H9 (cell line): ENCODE data around the gene MEF2C. TPM values are rescaled to one million over a fixed set of nuclear protein-coding genes. Genes with fewer than 3 reads are reported as not detected.

Experiments used
- DNase-seq: peaks from one replicate; pipeline ENCODE4 v3.0.0-alpha.2; 2017
- H2AFZ ChIP-seq: one replicate; pipeline ENCODE4 v1.6.1; 2013; ENCODE audit warnings: mild to moderate bottlenecking, low read length, control low read depth, moderate library complexity
- H2AK5ac ChIP-seq: 2 replicates; pipeline ENCODE4 v1.6.1; 2013; ENCODE audit warnings: low read length, control low read depth, mixed read lengths; ENCODE audit not compliant: insufficient read length
- H2BK120ac ChIP-seq: one replicate; pipeline ENCODE4 v1.6.1; 2013; ENCODE audit warnings: low read depth, mild to moderate bottlenecking, low read length, control low read depth, inconsistent platforms; ENCODE audit not compliant: poor library complexity, severe bottlenecking
- H2BK12ac ChIP-seq: 2 replicates; pipeline ENCODE4 v1.6.1; 2013; ENCODE audit warnings: low read length, control low read depth, mixed read lengths, low read depth; ENCODE audit not compliant: insufficient read length
- H2BK15ac ChIP-seq: 2 replicates; pipeline ENCODE4 v1.6.1; 2013; ENCODE audit warnings: low read depth, low read length, control low read depth
- H2BK20ac ChIP-seq: one replicate; pipeline ENCODE4 v1.6.1; 2013; ENCODE audit warnings: low read depth, mild to moderate bottlenecking, low read length, control low read depth, inconsistent platforms; ENCODE audit not compliant: poor library complexity, severe bottlenecking
- H2BK5ac ChIP-seq: 2 replicates; pipeline ENCODE4 v1.6.1; 2013; ENCODE audit warnings: low read length, control low read depth, mixed read lengths; ENCODE audit not compliant: insufficient read length
- H3K14ac ChIP-seq: 2 replicates; pipeline ENCODE4 v1.6.1; 2013; ENCODE audit warnings: low read length, control low read depth; ENCODE audit not compliant: insufficient read depth
- H3K18ac ChIP-seq: 2 replicates; pipeline ENCODE4 v1.6.1; 2013; ENCODE audit warnings: low read depth, mild to moderate bottlenecking, mixed read lengths, low read length, control low read depth; ENCODE audit not compliant: insufficient read length
- H3K23ac ChIP-seq: 2 replicates; pipeline ENCODE4 v1.6.1; 2013; ENCODE audit warnings: low read length, control low read depth, mixed read lengths, low read depth; ENCODE audit not compliant: insufficient read length
- H3K23me2 ChIP-seq: 2 replicates; pipeline ENCODE4 v1.6.1; 2013; ENCODE audit warnings: low read depth, mild to moderate bottlenecking, mixed read lengths, low read length, control low read depth; ENCODE audit not compliant: insufficient read length, poor library complexity, severe bottlenecking
- H3K27ac ChIP-seq: 2 replicates; pipeline ENCODE4 v1.5.1; 2013; ENCODE audit warnings: low read length, control low read depth, mixed read lengths, low read depth; ENCODE audit not compliant: insufficient read length
- H3K27me3 ChIP-seq: 2 replicates; pipeline ENCODE4 v1.6.1; 2013; ENCODE audit warnings: low read length, control low read depth, inconsistent platforms; ENCODE audit not compliant: insufficient read depth
- H3K4ac ChIP-seq: 2 replicates; pipeline ENCODE4 v1.6.1; 2013; ENCODE audit warnings: low read depth, mild to moderate bottlenecking, control low read depth, inconsistent platforms, low read length, moderate library complexity
- H3K4me1 ChIP-seq: 2 replicates; pipeline ENCODE4 v1.6.1; 2013; ENCODE audit warnings: low read length, control low read depth, inconsistent platforms; ENCODE audit not compliant: insufficient read depth
- H3K4me2 ChIP-seq: 2 replicates; pipeline ENCODE4 v1.6.1; 2013; ENCODE audit warnings: low read length, control low read depth, mixed read lengths; ENCODE audit not compliant: insufficient read length, insufficient read depth
- H3K56ac ChIP-seq: 2 replicates; pipeline ENCODE4 v1.6.1; 2013; ENCODE audit warnings: low read depth, mild to moderate bottlenecking, mixed read lengths, low read length, control low read depth; ENCODE audit not compliant: insufficient read length
- H3K79me1 ChIP-seq: 2 replicates; pipeline ENCODE4 v1.6.1; 2013; ENCODE audit warnings: low read depth, mild to moderate bottlenecking, moderate library complexity, low read length, control low read depth, inconsistent platforms; ENCODE audit not compliant: insufficient read depth, poor library complexity, severe bottlenecking
- H3K79me2 ChIP-seq: 2 replicates; pipeline ENCODE4 v1.6.1; 2013; ENCODE audit warnings: low read length, control low read depth, inconsistent platforms; ENCODE audit not compliant: insufficient read depth
- H3K9ac ChIP-seq: 2 replicates; pipeline ENCODE4 v1.6.1; 2013; ENCODE audit warnings: low read length, control low read depth, mixed read lengths; ENCODE audit not compliant: insufficient read length; ENCODE audit errors: extremely low read depth
- H3K9me3 ChIP-seq: one replicate; pipeline ENCODE4 v1.6.1; 2013; ENCODE audit warnings: low read depth, low read length, inconsistent platforms; ENCODE audit not compliant: control insufficient read depth
- H3T11ph ChIP-seq: one replicate; pipeline ENCODE4 v1.6.1; 2013; ENCODE audit warnings: mild to moderate bottlenecking, low read length, control low read depth, inconsistent platforms
- H4K20me1 ChIP-seq: one replicate; pipeline ENCODE4 v1.6.1; 2013; ENCODE audit not compliant: control insufficient read depth, insufficient read length, insufficient read depth
- H4K5ac ChIP-seq: 2 replicates; pipeline ENCODE4 v1.6.1; 2013; ENCODE audit warnings: low read depth, mild to moderate bottlenecking, mixed read lengths, low read length, control low read depth; ENCODE audit not compliant: insufficient read length
- H4K8ac ChIP-seq: replicated peaks from 2 replicates; pipeline ENCODE4 v1.6.1; 2013; ENCODE audit warnings: low read length, control low read depth, mixed read lengths, low read depth; ENCODE audit not compliant: insufficient read length
- H4K91ac ChIP-seq: 2 replicates; pipeline ENCODE4 v1.6.1; 2013; ENCODE audit warnings: low read depth, mild to moderate bottlenecking, moderate library complexity, mixed read lengths, low read length, control low read depth; ENCODE audit not compliant: insufficient read length
- H3K27ac Mint-ChIP-seq, 3 experiments: 2 replicates in 2 of 3; 3 replicates in 1 of 3; pipeline ENCODE4 v1.8.0; 2020 to 2021; ENCODE audit warnings: mixed read lengths in 3 of 3, mild to moderate bottlenecking in 1 of 3, moderate library complexity in 1 of 3
- H3K27me3 Mint-ChIP-seq: 2 replicates; pipeline ENCODE4 v1.8.0; 2021; ENCODE audit warnings: low read depth, mild to moderate bottlenecking, moderate library complexity, mixed read lengths
- H3K36me3 Mint-ChIP-seq, 3 experiments: 2 replicates in 2 of 3; 3 replicates in 1 of 3; pipeline ENCODE4 v1.8.0; 2020 to 2021; ENCODE audit warnings: low read depth in 3 of 3, mixed read lengths in 3 of 3; ENCODE audit not compliant: insufficient read depth in 1 of 3
- H3K4me1 Mint-ChIP-seq, 2 experiments: 2 replicates each; pipeline ENCODE4 v1.8.0; 2020; ENCODE audit warnings: mixed read lengths in 2 of 2
- H3K4me3 Mint-ChIP-seq, 2 experiments: 2 replicates in 1 of 2; 3 replicates in 1 of 2; pipeline ENCODE4 v1.8.0; 2020 to 2021; ENCODE audit warnings: mild to moderate bottlenecking in 2 of 2, mixed read lengths in 2 of 2, moderate library complexity in 1 of 2
- H3K9me3 Mint-ChIP-seq, 2 experiments: 2 replicates in 1 of 2; 3 replicates in 1 of 2; pipeline ENCODE4 v1.8.0; 2020; ENCODE audit warnings: mild to moderate bottlenecking in 2 of 2, mixed read lengths in 2 of 2, moderate library complexity in 1 of 2
- CTCF ChIP-seq: fragments of 200-600 bp; sonication (generic); conservative IDR thresholded peaks from 3 replicates; pipeline ENCODE4 v1.8.0; 2021; ENCODE audit warnings: antibody characterized with exemption, mild to moderate bottlenecking
- total RNA-seq: library from RNA; stranded (reverse); gene quantifications from 2 replicates; pipeline ENCODE4 v1.2.1, GENCODE V29; 2021

MEF2C gene
- total RNA-seq, 1 experiment from 2014 or later: 0.11 TPM

GRCh38 chr5:88700121-88700520 is 182.9 kb downstream of the MEF2C start:
- no peak overlapping the region for H3K4me2 ChIP-seq
- H2AFZ ChIP-seq: no peak overlapping the region
- no peak overlapping the region for H2BK120ac ChIP-seq
- Mint-ChIP-seq H3K9me3 (peaks cover 2% of the 10 kb centered on the region in 2 experiments; a peak in 3 of 5 replicates), H3K27ac (no peak overlapping the region), H3K27me3 (peaks cover 54% of the 10 kb centered on the region), H3K4me1 (peaks cover 31 to 42% of the 10 kb centered on the region in 2 experiments), H3K4me3 (no peak overlapping the region), H3K36me3 (peaks cover 0 to under 1% (median 0%) of the 10 kb centered on the region in 3 experiments; a peak in 1 of 7 replicates)
- peaks cover 6% of the 10 kb centered on the region for H3K27me3 ChIP-seq
- H3K14ac ChIP-seq: no peak overlapping the region
- no peak overlapping the region for H3T11ph ChIP-seq
- H3K27ac ChIP-seq: no peak overlapping the region
- no peak overlapping the region for H2BK20ac ChIP-seq
- H4K8ac ChIP-seq: no peak overlapping the region
- no peak for TF ChIP-seq CTCF
- H3K4ac ChIP-seq: no peak overlapping the region
- H4K5ac ChIP-seq: no peak overlapping the region
- no peaks in the 10 kb centered on the region; the same call in 1 of the 2 replicates for H3K4me1 ChIP-seq
- H3K56ac ChIP-seq: no peak overlapping the region
- H3K79me1 ChIP-seq: no peaks in the 10 kb centered on the region
- H3K23me2 ChIP-seq: peaks cover 3% of the 10 kb centered on the region
- no peak overlapping the region for H4K91ac ChIP-seq
- no peak overlapping the region for H3K18ac ChIP-seq
- H3K9ac ChIP-seq: no peak overlapping the region
- H2AK5ac ChIP-seq: no peak overlapping the region
- H2BK15ac ChIP-seq: no peak overlapping the region
- H4K20me1 ChIP-seq: no peaks in the 10 kb centered on the region
- no peak overlapping the region for H3K23ac ChIP-seq
- H2BK12ac ChIP-seq: no peak overlapping the region
- no peak overlapping the region for H2BK5ac ChIP-seq
- no peaks in the 10 kb centered on the region for H3K9me3 ChIP-seq
- DNase-seq: no peak
- H3K79me2 ChIP-seq: no peaks in the 10 kb centered on the region
